K562 (cell line): ENCODE measurements around the gene LRP1-AS.

Experiments
- HDGF ChIP-seq: fragments of 450-650 bp; IDR thresholded peaks from 2 replicates; pipeline ENCODE4 v1.6.1; 2016
- ZNF318 ChIP-seq, 2 experiments: fragments of 450-650 bp; IDR thresholded peaks; 2 replicates each; pipeline ENCODE4 v1.6.1; 2016; ENCODE audit warnings: mild to moderate bottlenecking in 2 of 2, borderline replicate concordance in 1 of 2, low read depth in 1 of 2, moderate library complexity in 1 of 2

GRCh38 chr12:57181561-57182155, 34.2 kb upstream of the LRP1-AS start:
- no peak for TF ChIP-seq ZNF318 (IDR thresholded peaks at IDR 0.05; ENCODE audit: borderline replicate concordance in 1 of 2, low read depth in 1 of 2)
- no peak for TF ChIP-seq HDGF
